Measurements from ENCODE around the gene ANKRD27.

GRCh38 chr19:32674153-32674930 lies 638 bp downstream of the ANKRD27 start:
- TF ChIP-seq GATA2 (IDR thresholded peaks at IDR 0.05; ENCODE audit: low read depth, low read length) (no peak), GATA3 (IDR thresholded peaks at IDR 0.05; ENCODE audit: low read depth, low read length) (no peak)

Measured in SH-SY5Y (cell line).